Keratinocyte (primary cell): ENCODE measurements around the gene PPP6R1. TPM values are rescaled to one million over a fixed set of nuclear protein-coding genes. Genes with fewer than 3 reads are reported as not detected.

Experiments used
- DNase-seq: peaks from one replicate; pipeline ENCODE4 v3.0.0-alpha.2; 2011; ENCODE audit warnings: low read depth, missing footprints, low spot score
- FAIRE-seq: peaks from 2 replicates; lab custom pipeline; 2011; peaks lifted over from hg19 to GRCh38; lab: Jason Lieb, UNC
- H2AFZ ChIP-seq: 2 replicates; pipeline ENCODE4 v1.6.0; 2012; ENCODE audit warnings: low read length, control low read depth, inconsistent platforms; ENCODE audit not compliant: control insufficient read depth
- H3K27ac ChIP-seq: 2 replicates; pipeline ENCODE4 v1.5.1; 2011; ENCODE audit warnings: low read length; ENCODE audit not compliant: control insufficient read depth, insufficient read depth
- H3K27me3 ChIP-seq: 3 replicates; pipeline ENCODE4 v1.6.0; 2011; ENCODE audit warnings: low read length; ENCODE audit not compliant: control insufficient read depth, insufficient read depth; ENCODE audit errors: extremely low read depth
- H3K36me3 ChIP-seq, 2 experiments: 2 replicates in 1 of 2; 3 replicates in 1 of 2; pipeline ENCODE4 v1.5.1; 2011; ENCODE audit warnings: low read length in 2 of 2, mild to moderate bottlenecking in 1 of 2; ENCODE audit not compliant: control insufficient read depth in 2 of 2, insufficient read depth in 2 of 2; ENCODE audit errors: extremely low read depth in 1 of 2
- H3K4me1 ChIP-seq: 3 replicates; pipeline ENCODE4 v1.5.1; 2011; ENCODE audit warnings: low read length; ENCODE audit not compliant: control insufficient read depth, insufficient read depth; ENCODE audit errors: extremely low read depth
- H3K4me2 ChIP-seq: 3 replicates; pipeline ENCODE4 v1.6.0; 2011; ENCODE audit warnings: low read depth, low read length; ENCODE audit not compliant: control insufficient read depth, insufficient read depth; ENCODE audit errors: extremely low read depth
- H3K4me3 ChIP-seq, 3 experiments: fragments of 200-600 bp in 1 of 3; sonication (generic) in 1 of 3; 2 replicates in 2 of 3; 3 replicates in 1 of 3; pipeline ENCODE4 v1.5.1; 2011 to 2016; ENCODE audit warnings: low read length in 3 of 3, mild to moderate bottlenecking in 3 of 3, control low read depth in 2 of 3, inconsistent platforms in 1 of 3, low read depth in 1 of 3, mixed read lengths in 1 of 3, mixed run types in 1 of 3, moderate library complexity in 1 of 3; ENCODE audit not compliant: control insufficient read depth in 2 of 3, insufficient read depth in 2 of 3; ENCODE audit errors: extremely low read depth in 1 of 3
- H3K79me2 ChIP-seq: 2 replicates; pipeline ENCODE4 v1.6.0; 2012; ENCODE audit warnings: low read length; ENCODE audit not compliant: control insufficient read depth, insufficient read depth
- H3K9ac ChIP-seq: 3 replicates; pipeline ENCODE4 v1.6.0; 2011; ENCODE audit warnings: low read length; ENCODE audit not compliant: control insufficient read depth, insufficient read depth; ENCODE audit errors: extremely low read depth
- H3K9me1 ChIP-seq: 3 replicates; pipeline ENCODE4 v1.6.0; 2011; ENCODE audit warnings: low read length; ENCODE audit not compliant: control insufficient read depth, insufficient read depth; ENCODE audit errors: extremely low read depth
- H3K9me3 ChIP-seq: 2 replicates; pipeline ENCODE4 v1.5.1; 2012; ENCODE audit warnings: low read depth, low read length; ENCODE audit not compliant: control insufficient read depth
- H4K20me1 ChIP-seq: 3 replicates; pipeline ENCODE4 v1.6.0; 2011; ENCODE audit warnings: low read length; ENCODE audit not compliant: control insufficient read depth, insufficient read depth; ENCODE audit errors: extremely low read depth
- CTCF ChIP-seq, 3 experiments: IDR thresholded peaks in 1 of 3; conservative IDR thresholded peaks in 1 of 3; optimal IDR thresholded peaks in 1 of 3; 2 replicates in 2 of 3; 3 replicates in 1 of 3; pipeline versions ENCODE3 to v1.5.1; 2011; ENCODE audit warnings: low read length in 3 of 3, mild to moderate bottlenecking in 3 of 3, moderate library complexity in 2 of 3, control low read depth in 1 of 3, inconsistent platforms in 1 of 3; ENCODE audit not compliant: insufficient read depth in 2 of 3; ENCODE audit errors: extremely low read depth in 1 of 3
- EZH2 ChIP-seq: IDR thresholded peaks from one replicate; pipeline ENCODE4 v1.6.1; 2012; ENCODE audit warnings: inconsistent platforms, mild to moderate bottlenecking, low read length, moderate library complexity
- dilution Hi-C: fragments of 300-500 bp; cut with MboI; formaldehyde crosslinking; loops from one replicate; pipeline ENCODE4 v1.7.0; 2020; ENCODE audit warnings: low sequenced_read_pairs; ENCODE audit not compliant: extremely low pct_ligation_motif_present
- polyA plus RNA-seq, 5 experiments: library from polyadenylated mRNA; depleted of rRNA in 3 of 5; stranded (reverse) in 3 of 5; stranded (forward) in 1 of 5; unstranded in 1 of 5; fragments of >200 nt; gene quantifications; 1 replicate in 1 of 5; 2 replicates in 3 of 5; 3 replicates in 1 of 5; pipeline versions ENCODE4 v1.2.1 to v1.2.3, GENCODE V29; 2011 to 2012; ENCODE audit warnings: missing spikeins in 2 of 5, low read depth in 1 of 5, low replicate concordance in 1 of 5

Gene PPP6R1
- polyA plus RNA-seq, 1 donor (not counting 4 experiments of a cell fraction or from before 2014, with no cell fraction given) = 26.7 TPM

- H3K9me3 ChIP-seq = no peaks in the 10 kb centered on the region
- peaks cover 2% of the 10 kb centered on the region for H4K20me1 ChIP-seq
- H3K4me2 ChIP-seq = no peak overlapping the region
- no peaks in the 10 kb centered on the region for H3K9me1 ChIP-seq
- H3K9ac ChIP-seq = no peak overlapping the region
- no peaks in the 10 kb centered on the region for H3K79me2 ChIP-seq
- no peak overlapping the region for H3K4me3 ChIP-seq
- H3K36me3 ChIP-seq = peaks cover 42 to 44% of the 10 kb centered on the region in 2 experiments
- dilution Hi-C loops = no loop called here
- FAIRE-seq (no peak), DNase-seq (no peak)
- TF ChIP-seq CTCF (optimal IDR thresholded peaks at IDR 0.05 in 1 of 3, IDR thresholded peaks at IDR 0.05 in 1 of 3, conservative IDR thresholded peaks at IDR 0.05 in 1 of 3; ENCODE audit: extremely low read depth in 1 of 3, insufficient read depth in 2 of 3, low read length in 3 of 3) (no peak), EZH2 (no peak)
- H2AFZ ChIP-seq = no peak overlapping the region
- H3K27me3 ChIP-seq = no peaks in the 10 kb centered on the region
- no peaks in the 10 kb centered on the region for H3K4me1 ChIP-seq
- no peak overlapping the region for H3K27ac ChIP-seq
Observed at GRCh38 chr19:55232986-55233385, 25.8 kb downstream of the PPP6R1 start.

GRCh38 chr19:55232286-55232602, 26.6 kb downstream of the PPP6R1 start:
- Histone ChIP-seq H3K9me3 (no peaks in the 10 kb centered on the region), H2AFZ (no peak overlapping the region), H3K36me3 (peaks cover 39 to 45% of the 10 kb centered on the region in 2 experiments), H3K27ac (no peak overlapping the region), H4K20me1 (no peaks in the 10 kb centered on the region), H3K4me2 (no peak overlapping the region), H3K79me2 (no peaks in the 10 kb centered on the region), H3K9me1 (no peaks in the 10 kb centered on the region), H3K4me3 (no peak overlapping the region), H3K9ac (no peak overlapping the region), H3K4me1 (no peaks in the 10 kb centered on the region), H3K27me3 (no peaks in the 10 kb centered on the region)
- no peak for DNase-seq
- TF ChIP-seq CTCF (optimal IDR thresholded peaks at IDR 0.05 in 1 of 3, IDR thresholded peaks at IDR 0.05 in 1 of 3, conservative IDR thresholded peaks at IDR 0.05 in 1 of 3; ENCODE audit: extremely low read depth in 1 of 3, insufficient read depth in 2 of 3, low read length in 3 of 3) (no peak), EZH2 (no peak)
- no peak for FAIRE-seq
- dilution Hi-C loops = no loop called here
